ENCODE data around the gene SOX2. TPM values are rescaled to one million over a fixed set of nuclear protein-coding genes. Genes with fewer than 3 reads are reported as not detected.

The SOX2 gene
- polyA plus RNA-seq, 3 donors: not detected

DNA sequence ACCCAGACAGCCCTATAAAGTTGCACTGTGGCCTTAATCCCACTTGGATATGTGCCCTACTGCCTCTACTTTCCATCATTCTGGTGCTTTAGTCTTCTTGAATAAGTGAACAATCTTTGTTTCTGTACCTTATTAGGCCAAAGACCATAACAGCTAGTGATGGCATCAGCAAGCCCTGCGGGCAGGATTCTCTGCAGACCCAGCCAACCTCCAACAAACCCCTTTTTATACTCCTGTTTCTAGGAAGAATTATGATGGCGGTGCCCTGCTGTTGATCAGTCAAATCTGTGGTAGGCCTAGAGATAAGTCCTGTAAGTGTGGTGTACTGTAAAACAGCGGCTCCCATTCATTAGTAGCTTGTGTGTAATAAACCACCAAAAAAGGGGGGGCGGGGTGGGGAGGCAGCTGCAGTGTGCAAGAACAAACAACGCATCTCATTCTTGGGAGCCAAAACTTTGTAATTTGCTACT is 40.5 kb downstream of the SOX2 start:
- DNase-seq: no peak
- Histone ChIP-seq H3K9me3 (replicated peaks in 1 of 2; ENCODE audit: control insufficient read depth in 1 of 2, insufficient read depth in 1 of 2, low read length in 2 of 2) (no peaks in the 10 kb centered on the region), H3K4me3 (replicated peaks in 1 of 3; ENCODE audit: low read depth in 2 of 3, low read length in 3 of 3) (no peak overlapping the region), H3K4me1 (ENCODE audit: control insufficient read depth in 1 of 2, insufficient read depth in 2 of 2, low read length in 2 of 2) (no peaks in the 10 kb centered on the region), H3K4me2 (replicated peaks; ENCODE audit: extremely low read depth, low read length, poor library complexity, severe bottlenecking) (no peak overlapping the region), H3K27me3 (ENCODE audit: control insufficient read depth in 2 of 2, insufficient read depth in 2 of 2, low read length in 2 of 2) (peaks cover 0 to 2% of the 10 kb centered on the region in 2 donors), H3K36me3 (replicated peaks in 1 of 2; ENCODE audit: control insufficient read depth in 1 of 2, insufficient read depth in 2 of 2, low read length in 2 of 2) (no peaks in the 10 kb centered on the region), H3K27ac (ENCODE audit: low read depth in 1 of 2, low read length in 2 of 2) (no peak overlapping the region), H2AFZ (ENCODE audit: insufficient read depth, low read depth, low read length, poor library complexity, severe bottlenecking) (no peak overlapping the region), H3K79me2 (ENCODE audit: insufficient read depth, low read length) (no peaks in the 10 kb centered on the region), H4K20me1 (ENCODE audit: insufficient read depth, low read length) (no peaks in the 10 kb centered on the region), H3K9ac (ENCODE audit: insufficient read depth, low read length, poor library complexity, severe bottlenecking) (no peak overlapping the region)
- intact Hi-C loops (cut with micrococcal nuclease): no loop called here
- WGBS (ENCODE audit: insufficient coverage): 100% methylated on average over 1 of the region's 5 CpGs
- no peak overlapping the region for H3K4me3 Mint-ChIP-seq
- peaks cover 0 to 3% (median 0%) of the 10 kb centered on the region in 7 donors for H3K9me3 Mint-ChIP-seq
- no peak overlapping the region for H3K27ac Mint-ChIP-seq
- no peaks in the 10 kb centered on the region for H3K36me3 Mint-ChIP-seq
- no peaks in the 10 kb centered on the region for H3K4me1 Mint-ChIP-seq
- TF ChIP-seq, protein P1, sequence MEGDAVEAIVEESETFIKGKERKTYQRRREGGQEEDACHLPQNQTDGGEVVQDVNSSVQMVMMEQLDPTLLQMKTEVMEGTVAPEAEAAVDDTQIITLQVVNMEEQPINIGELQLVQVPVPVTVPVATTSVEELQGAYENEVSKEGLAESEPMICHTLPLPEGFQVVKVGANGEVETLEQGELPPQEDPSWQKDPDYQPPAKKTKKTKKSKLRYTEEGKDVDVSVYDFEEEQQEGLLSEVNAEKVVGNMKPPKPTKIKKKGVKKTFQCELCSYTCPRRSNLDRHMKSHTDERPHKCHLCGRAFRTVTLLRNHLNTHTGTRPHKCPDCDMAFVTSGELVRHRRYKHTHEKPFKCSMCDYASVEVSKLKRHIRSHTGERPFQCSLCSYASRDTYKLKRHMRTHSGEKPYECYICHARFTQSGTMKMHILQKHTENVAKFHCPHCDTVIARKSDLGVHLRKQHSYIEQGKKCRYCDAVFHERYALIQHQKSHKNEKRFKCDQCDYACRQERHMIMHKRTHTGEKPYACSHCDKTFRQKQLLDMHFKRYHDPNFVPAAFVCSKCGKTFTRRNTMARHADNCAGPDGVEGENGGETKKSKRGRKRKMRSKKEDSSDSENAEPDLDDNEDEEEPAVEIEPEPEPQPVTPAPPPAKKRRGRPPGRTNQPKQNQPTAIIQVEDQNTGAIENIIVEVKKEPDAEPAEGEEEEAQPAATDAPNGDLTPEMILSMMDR (IDR thresholded peaks at IDR 0.05): no peak
- peaks cover 0 to 8% (median 0%) of the 10 kb centered on the region in 3 donors for H3K27me3 Mint-ChIP-seq (ENCODE audit: low read depth in 3 of 3)

DNA sequence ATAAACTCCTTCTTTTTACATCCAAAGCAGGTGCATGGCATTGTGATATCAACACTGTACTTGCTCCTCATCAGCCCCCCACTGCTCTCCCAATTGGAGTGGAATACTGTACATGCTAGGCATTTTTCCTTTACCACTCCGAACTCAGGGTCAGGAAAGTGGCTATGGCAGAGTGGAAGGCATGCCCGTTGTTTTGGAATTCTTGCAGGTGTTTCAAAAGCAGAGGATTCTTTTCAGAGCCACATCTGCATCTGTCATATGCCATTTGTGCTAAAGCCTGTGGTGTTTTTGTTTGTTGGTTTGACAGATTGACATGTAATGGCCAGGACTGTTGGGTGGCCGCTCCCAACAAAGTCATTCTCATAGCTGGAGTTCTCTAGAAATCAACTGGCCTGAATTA is 41.7 kb downstream of the SOX2 start:
- no peak overlapping the region for H3K27ac ChIP-seq (ENCODE audit: low read depth in 1 of 2, low read length in 2 of 2)
- no peak overlapping the region for H3K4me3 Mint-ChIP-seq
- H4K20me1 ChIP-seq (ENCODE audit: insufficient read depth, low read length): no peaks in the 10 kb centered on the region
- H3K79me2 ChIP-seq (ENCODE audit: insufficient read depth, low read length): no peaks in the 10 kb centered on the region
- H3K4me1 Mint-ChIP-seq: no peaks in the 10 kb centered on the region
- H3K36me3 Mint-ChIP-seq: no peaks in the 10 kb centered on the region
- peak overlapping the region in 1 of 7 donors; percentile 45 for H3K27ac Mint-ChIP-seq
- 100% methylated on average over 1 of the region's 3 CpGs for WGBS (ENCODE audit: insufficient coverage)
- TF ChIP-seq, protein P1 (IDR thresholded peaks at IDR 0.05): no peak
- DNase-seq: no peak
- H3K9me3 ChIP-seq (replicated peaks in 1 of 2; ENCODE audit: control insufficient read depth in 1 of 2, insufficient read depth in 1 of 2, low read length in 2 of 2): no peaks in the 10 kb centered on the region
- H3K4me3 ChIP-seq (replicated peaks in 1 of 3; ENCODE audit: low read depth in 2 of 3, low read length in 3 of 3): no peak overlapping the region
- H3K27me3 Mint-ChIP-seq (ENCODE audit: low read depth in 3 of 3): peaks cover 0 to 8% (median 0%) of the 10 kb centered on the region in 3 donors
- H3K9me3 Mint-ChIP-seq: peaks cover 0 to 3% (median 0%) of the 10 kb centered on the region in 7 donors
- H3K27me3 ChIP-seq (ENCODE audit: control insufficient read depth in 2 of 2, insufficient read depth in 2 of 2, low read length in 2 of 2): peaks cover 0 to 2% of the 10 kb centered on the region in 2 donors
- no peak overlapping the region for H3K4me2 ChIP-seq (replicated peaks; ENCODE audit: extremely low read depth, low read length, poor library complexity, severe bottlenecking)
- no peak overlapping the region for H3K9ac ChIP-seq (ENCODE audit: insufficient read depth, low read length, poor library complexity, severe bottlenecking)
- H3K4me1 ChIP-seq (ENCODE audit: control insufficient read depth in 1 of 2, insufficient read depth in 2 of 2, low read length in 2 of 2): no peaks in the 10 kb centered on the region
- H3K36me3 ChIP-seq (replicated peaks in 1 of 2; ENCODE audit: control insufficient read depth in 1 of 2, insufficient read depth in 2 of 2, low read length in 2 of 2): no peaks in the 10 kb centered on the region
- intact Hi-C loops (cut with micrococcal nuclease): no loop called here
- H2AFZ ChIP-seq (ENCODE audit: insufficient read depth, low read depth, low read length, poor library complexity, severe bottlenecking): no peak overlapping the region
